GM10248 (cell line): ENCODE data around the gene RASD2.
"Not testable (repeated sequence)": the region's sequence is repeated elsewhere in the genome, so short reads cannot be mapped to it uniquely, and the experiment has no call there.

Source experiments
- CTCF ChIA-PET: fragments of 300-600 bp; sonication (Branson Sonifier 250); formaldehyde crosslinking; extraction: SDS; loops from one replicate; lab custom pipeline; 2021; ENCODE audit warnings: antibody characterized with exemption; lab: Yijun Ruan, JAX
- POLR2A ChIA-PET: fragments of 350-650 bp; sonication (Branson Sonifier 250); formaldehyde crosslinking; extraction: SDS; loops from one replicate; lab custom pipeline; 2020; ENCODE audit warnings: antibody characterized with exemption; lab: Yijun Ruan, JAX
- DNase-seq: peaks from one replicate; pipeline ENCODE4 v3.0.0; 2012; ENCODE audit errors: extremely low spot score
- CTCF ChIP-seq: IDR thresholded peaks from 2 replicates; pipeline ENCODE4 v1.5.1; 2012; ENCODE audit warnings: mild to moderate bottlenecking, low read depth; ENCODE audit errors: extremely low read depth, missing control alignments, control extremely low read depth

Gene RASD2

DNA sequence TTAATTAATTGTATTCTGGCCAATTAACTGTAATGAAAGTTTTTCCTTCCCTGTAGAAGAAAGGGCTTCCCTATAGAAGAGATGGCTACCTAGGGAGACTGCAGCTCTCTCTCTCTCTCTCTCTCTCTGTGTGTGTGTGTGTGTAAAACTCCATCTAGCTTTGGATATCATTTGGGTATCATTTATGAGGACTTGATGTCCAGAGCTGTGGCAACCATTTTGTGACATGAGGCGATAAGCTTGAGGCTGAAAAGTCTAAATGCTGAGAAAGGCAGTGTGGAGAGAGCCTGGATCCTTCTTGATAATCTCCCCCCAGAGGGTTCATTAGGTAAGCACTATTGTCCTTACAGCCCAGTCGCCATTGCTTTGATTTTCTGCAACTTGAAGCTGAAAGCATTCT is 30.7 kb upstream of the RASD2 start:
- CTCF ChIA-PET: interaction anchor here (1.3 kb wide), 1 partner anchor 38 kb away, joined by 3 read pairs; no protein-coding TSS in a partner anchor
- POLR2A ChIA-PET: interaction anchor here (0.6 kb wide), 1 partner anchor 15 kb away, joined by 5 read pairs; no protein-coding TSS in a partner anchor

DNA sequence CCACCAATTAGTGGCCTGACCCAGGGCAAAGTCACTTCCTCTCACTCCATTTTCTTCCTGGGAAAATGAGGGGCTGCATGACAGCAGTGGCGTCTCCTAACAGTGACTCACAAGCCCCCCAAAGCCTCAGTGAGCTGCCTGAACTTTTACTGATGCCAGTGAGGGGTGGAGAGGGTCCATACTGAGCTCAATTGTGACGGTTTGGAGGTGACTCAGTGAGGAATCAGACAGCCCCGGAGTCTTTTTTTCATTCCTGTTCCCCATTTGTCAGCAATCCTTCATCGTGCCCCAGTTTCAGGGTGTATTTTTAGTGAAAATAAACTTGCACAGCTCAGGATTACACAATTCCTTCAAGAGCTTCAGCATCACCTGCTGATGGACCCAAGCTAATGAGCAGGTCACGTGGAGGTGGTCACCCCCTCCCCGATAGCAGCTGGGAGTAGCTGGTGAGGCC is 30.1 kb upstream of the RASD2 start:
- ChIA-PET CTCF (interaction anchor here (0.8 to 1.3 kb wide), 2 partner anchors 17 to 37 kb away, joined by 3 to 4 read pairs; no protein-coding TSS in a partner anchor), POLR2A (no interaction called here)
- no peak for TF ChIP-seq CTCF
- DNase-seq: no peak

More for the DNA sequence above, 30.7 kb upstream of the RASD2 start:
- DNase-seq: no peak
- TF ChIP-seq CTCF: no peak

DNA sequence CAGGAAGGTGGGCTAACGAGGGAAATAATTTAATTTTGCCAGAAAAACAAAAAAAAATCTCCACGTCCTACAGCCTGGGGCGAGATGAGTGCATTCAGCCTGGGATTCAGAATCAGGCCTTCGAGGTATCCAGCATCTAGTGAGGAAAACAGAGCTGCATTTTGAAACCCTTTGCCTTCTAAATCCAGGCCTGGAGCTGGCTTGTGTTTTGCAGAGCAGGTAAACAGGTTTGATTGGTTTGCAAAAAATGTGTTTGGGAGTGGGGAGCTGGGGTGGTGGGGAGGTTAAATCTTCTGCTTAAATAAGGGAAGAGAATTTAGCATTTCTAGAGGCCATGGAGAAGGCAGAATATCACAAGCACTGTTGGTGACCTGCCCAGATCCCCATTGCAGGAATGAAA is 29.7 kb upstream of the RASD2 start:
- ChIA-PET CTCF (interaction anchor here (0.8 kb wide), 1 partner anchor 17 kb away, joined by 4 read pairs; no protein-coding TSS in a partner anchor), POLR2A (no interaction called here)
- TF ChIP-seq CTCF: no peak
- DNase-seq: no peak

DNA sequence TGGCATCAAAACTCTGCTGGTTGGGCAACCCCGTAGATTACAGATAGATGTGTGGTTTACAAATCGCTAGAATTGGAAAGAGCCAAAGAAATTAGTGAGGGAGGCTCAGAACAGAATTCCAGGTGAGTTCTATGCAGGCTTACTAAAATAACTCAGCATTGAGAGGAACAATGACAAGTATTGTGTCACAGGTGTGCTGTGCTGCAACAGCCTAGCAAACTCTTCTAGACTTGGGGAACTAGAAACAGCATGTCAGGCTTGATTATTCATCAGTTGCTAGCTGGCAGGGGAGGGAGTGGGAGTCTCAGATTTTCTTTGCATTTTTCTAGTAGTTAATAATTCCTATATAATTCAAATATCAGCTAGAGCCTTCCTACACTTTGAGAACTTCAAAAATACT is 26.3 kb upstream of the RASD2 start:
- DNase-seq: no peak
- ChIA-PET CTCF (no interaction called here), POLR2A (no interaction called here)
- no peak for TF ChIP-seq CTCF

GRCh38 chr22:35515952-35516351 is 24.7 kb upstream of the RASD2 start:
- CTCF ChIA-PET: interaction anchor here (1.3 kb wide), 1 partner anchor 10 kb away, joined by 3 read pairs; no protein-coding TSS in a partner anchor
- DNase-seq, POLR2A ChIA-PET: not testable (repeated sequence)

DNA sequence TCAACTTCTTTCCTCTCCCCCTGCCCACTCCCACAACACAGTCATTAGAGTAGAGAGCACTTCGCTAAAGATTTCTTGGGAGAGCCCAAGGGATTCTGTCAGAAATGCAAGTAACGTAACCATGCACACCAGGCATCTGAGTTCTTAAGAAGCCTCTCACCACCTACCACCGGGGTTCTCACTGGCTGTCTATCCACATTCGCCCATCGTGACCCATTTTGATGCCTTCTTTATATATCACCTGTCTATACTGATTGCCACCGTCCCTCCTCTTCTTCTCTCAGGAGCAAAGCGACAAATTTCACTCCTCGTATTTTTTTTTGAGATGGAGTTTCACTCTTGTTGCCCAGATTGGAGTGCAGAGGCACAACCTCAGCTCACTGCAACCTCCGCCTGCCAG is 23.9 kb upstream of the RASD2 start:
- CTCF ChIA-PET: interaction anchor here (1.3 kb wide), 1 partner anchor 9 kb away, joined by 3 read pairs; no protein-coding TSS in a partner anchor
- DNase-seq: no peak
- POLR2A ChIA-PET: no interaction called here
- no peak for TF ChIP-seq CTCF

- TF ChIP-seq CTCF: no peak
- no peak for DNase-seq
- ChIA-PET CTCF (interaction anchor here (1.3 kb wide), 1 partner anchor 8 kb away, joined by 3 read pairs; no protein-coding TSS in a partner anchor), POLR2A (no interaction called here)
Observed at GRCh38 chr22:35517207-35517606, 23.4 kb upstream of the RASD2 start.
